ENCODE results near the gene CARMIL3.

CARMIL3 gene

DNA sequence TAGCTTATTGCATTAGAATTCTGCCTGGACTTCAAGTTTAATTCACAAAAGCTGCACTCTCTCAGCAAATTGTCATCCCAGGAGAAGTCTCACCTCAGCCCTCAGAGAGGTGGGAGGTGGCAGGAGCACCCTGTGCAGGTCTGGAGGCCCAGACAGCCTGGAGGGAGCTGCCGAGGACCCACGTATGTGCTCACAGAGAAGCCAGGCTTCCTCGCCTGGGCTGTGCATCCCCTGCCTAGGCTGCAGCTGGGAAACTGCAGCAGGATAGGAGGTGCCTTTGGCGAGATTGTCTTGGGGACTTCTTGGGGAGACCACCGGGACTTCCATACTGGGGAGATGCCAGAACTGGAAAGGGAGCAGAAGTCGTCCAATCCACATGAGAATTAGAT lies 28.3 kb downstream of the CARMIL3 start:
- DNase-seq, result no peak

DNA sequence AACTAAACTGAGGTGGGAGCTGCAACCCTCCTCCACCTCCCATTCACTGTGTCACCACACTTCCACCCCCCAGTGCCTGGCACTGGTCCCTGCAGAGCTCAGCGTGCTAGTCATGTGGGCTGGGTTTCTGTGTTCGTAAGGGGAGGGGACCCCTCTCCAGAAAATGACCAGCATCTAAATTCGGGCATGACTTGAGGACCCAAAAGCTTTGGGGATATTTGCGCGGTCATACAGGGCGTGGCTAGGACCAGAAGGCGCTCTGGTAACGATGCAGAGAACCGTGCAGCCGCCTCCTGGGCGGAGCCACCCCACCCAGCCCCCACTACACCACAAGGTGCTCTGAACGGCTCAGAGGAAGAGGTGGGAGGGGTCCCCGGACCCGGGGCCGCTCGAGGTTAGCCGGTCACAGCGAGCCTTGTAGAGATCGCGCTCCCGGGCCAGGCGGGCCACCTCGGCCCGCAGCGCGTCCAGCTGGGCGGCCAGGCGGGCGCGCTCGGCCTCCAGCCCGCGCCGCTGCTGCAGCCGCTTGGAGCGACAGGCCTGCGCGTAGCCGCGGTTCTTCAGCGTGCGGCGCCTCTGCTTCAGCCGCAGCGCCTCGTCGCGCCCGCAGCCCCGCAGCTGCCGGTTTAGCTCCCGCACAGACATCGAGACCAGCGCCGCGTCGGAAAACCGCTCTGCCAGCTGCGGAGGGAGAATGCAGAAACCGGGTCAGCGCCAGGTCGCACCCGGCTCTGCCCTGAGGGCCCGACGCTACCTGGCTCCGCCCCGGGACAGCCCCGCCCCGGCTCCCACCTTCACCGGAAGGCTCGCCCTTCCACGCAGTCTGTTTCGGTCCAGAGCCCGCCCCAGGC lies 29.3 kb downstream of the CARMIL3 start:
- DNase-seq, result peak; percentile 27 to 59 (median 39)

DNA sequence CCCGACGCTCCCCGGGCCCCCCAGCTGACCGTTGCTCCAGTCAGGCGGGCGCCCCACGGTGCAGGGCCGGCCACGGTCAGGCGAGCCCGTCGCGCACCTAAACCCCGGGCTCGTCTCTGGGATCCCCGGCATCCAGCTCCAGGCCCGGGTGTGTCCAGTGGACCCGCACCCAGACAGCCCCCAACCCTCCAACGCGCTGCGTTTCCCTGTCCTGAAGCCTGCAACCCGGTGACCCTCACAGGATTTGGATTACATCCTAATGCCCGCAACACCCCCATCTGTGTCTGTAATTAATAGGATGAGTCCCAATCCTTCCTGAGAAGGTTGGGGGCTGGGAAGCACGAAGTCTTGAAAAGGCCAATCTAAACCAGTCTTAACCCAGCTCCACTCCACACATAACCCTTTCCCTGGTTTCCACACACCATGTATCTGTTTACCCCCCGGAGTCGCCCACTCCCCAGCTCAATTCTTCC lies 30.0 kb downstream of the CARMIL3 start:
- DNase-seq, result no peak

DNA sequence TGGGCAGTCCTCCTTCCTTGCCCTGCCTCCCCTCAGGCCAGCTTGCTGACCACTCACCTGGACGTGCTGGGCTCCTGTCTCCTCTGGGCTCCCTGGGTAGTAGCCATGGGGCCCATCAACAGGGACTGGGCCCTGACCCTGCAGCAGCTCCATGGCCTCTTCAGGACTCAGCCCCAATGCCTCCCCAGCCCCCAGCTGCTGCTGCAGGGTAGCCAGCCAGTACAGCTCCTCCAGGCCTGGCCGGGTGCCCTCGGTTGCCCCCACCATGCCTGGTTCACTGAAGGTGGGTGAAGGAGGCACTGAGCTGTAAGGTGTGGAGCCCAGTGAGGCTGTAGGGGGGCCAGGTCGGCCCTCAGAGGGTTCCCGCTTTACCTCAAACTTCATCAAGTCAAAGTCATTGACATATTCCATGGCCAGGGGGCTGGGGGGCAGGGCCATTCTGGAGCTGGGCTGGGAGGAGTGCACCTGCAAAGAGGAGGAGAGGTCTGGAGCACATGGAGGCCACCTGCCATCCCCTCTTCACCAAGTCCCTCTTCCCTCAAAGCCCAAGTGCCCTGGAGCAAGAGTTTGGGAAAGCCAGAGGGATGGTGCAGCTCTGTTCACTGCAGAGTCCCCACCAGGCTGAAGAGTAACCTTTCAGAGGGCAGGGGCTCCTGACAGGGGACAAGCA lies 30.7 kb downstream of the CARMIL3 start:
- no peak for DNase-seq

DNA sequence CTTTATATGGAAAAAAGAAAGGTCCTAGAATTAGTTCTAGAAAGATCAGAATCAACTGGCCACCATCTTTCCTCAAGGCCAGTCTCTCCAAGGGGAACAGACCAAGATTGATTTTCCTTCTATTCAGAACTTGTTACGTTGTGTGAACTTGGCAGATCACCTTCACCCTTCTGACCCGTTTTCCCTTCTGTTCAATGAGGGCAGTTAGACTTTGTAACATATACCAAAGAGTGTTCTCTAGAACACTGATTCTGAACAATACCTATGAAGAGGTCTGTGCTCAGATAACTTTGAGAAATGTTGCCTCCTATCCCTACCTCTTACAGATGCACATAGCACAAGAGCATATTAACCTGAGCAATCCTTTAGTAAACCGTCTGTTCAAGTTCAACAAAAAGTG lies 31.7 kb downstream of the CARMIL3 start:
- no peak for DNase-seq

DNA sequence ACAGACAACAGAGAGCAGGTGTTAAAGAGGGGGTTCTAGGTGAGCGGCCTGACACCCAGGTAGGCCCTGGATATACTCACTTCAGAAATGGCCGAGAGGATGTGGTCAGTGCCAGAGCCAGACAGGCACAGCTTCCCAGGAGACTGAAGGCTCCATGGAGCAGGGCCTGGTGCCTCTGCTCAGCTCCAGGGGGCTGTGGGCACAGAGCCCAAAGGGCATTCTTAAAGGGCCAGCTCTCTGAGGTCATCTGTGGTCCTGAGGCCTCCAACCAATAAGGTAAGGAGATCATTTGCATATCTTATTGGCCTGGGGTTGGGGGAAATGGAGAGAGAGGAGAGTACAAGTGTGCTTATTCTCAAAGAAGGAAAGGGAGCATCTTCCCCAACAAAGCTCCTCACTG lies 32.6 kb downstream of the CARMIL3 start:
- DNase-seq, result no peak

DNA sequence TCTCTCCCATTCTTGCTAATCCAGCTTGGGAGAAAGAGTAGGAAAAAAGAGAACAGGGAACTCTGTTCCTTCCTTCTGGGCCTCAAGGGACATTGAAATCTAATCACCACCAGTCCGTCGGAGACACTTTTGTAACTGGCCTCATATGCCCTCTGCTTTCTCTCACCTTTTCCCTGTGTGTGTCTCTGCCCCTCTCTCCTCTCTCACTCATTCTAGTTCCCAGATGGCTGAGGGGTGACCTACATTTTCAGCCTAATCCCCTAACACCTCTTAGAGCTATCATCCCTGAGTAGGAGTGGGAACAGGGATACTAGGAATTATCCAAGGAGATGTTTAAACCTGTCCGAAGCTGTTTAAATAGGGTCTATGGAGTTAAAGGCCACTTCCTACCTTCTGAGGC lies 33.4 kb downstream of the CARMIL3 start:
- DNase-seq, result no peak

DNA sequence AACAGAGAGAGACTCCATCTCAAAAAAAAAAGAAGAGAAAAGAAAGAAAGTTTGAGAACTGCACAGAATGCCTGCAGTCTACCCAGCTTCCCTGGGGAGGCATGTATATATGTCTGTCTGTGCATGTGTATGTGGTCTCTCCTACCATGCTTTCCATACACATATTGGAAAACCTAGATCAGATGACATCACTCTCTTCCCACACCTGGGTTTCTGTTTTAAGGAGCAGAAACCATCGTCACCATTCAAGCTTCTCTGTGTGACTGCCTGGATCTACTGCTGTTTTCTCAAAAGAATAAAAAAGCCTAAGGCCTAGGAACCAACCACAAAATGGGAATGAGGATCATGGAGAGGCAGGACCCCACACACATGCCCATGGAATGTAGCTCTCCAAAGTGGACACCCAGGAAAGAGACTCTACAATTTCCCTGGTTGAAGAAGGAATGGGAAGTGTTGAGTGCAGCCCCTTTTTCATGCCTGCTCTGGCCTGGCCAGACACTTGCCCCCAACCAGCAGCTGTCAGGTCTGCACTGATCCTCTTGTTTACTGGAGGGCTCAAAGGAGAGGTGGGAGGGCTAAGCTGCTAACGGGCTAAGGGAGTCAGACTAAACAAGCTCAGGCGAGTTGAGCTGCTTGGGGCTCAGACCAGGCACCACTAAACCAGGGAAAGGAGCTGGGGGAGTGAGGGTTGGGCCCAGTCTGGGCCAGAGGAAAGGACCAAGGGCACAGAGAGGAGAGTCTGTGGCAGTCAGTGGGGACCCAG lies 34.6 kb downstream of the CARMIL3 start:
- no peak for DNase-seq

DNA sequence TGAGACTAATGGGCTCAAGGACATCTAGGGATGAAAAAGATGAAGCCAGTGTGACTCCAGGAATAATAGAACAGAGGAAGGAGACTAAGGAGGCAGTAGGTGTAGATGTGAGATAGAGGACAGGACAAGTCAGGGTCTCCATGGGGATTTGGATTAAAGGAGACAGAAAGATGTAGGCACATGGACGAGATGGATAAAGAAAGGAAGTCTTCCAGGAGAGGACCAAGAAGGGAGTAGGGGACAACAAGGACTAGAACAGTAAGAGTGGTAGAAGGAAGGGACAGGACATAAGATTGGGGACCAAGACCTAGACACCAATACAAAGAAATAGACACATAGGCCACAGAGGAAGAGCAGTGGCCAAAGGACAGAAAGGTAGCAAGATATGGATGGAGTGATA lies 35.2 kb downstream of the CARMIL3 start:
- no peak for DNase-seq

DNA sequence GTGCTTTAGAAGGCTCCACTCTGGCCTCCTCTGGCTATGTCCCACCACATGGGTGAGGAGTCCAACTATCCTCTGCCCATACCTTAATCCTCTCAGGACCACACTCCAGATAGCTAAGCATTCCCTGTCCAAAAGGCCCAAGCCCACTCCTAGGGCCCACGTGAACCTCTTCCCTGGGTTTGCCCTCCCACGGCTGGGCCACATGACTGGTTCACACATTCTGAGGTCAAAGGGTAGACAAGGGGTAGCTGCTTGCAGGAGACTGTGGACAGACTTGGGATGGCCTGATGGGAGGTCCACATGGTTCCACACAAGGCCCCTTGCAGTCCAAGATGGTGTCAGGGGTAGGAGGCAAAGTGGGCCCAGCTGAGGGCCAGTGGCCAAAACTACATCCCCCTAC lies 36.3 kb downstream of the CARMIL3 start:
- no peak for DNase-seq

DNA sequence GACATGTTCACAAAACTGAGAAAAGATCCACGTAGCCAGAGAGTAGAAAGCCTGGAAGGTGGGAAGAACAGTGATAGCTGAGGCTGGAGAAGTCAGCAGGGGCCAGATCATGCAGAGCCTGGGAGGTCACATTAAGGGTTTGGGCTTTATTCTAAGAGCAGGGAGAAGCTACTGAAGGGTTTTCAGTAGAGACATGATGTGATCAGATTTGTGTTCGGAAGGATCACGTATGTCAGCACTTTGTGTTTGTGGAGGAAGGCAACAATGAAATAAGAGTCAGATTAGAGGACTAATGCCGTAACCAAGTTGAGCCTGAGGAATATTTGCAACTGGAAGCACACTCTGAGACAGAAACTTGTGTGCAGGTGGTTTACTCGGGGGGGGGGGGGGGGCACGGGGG lies 38.1 kb downstream of the CARMIL3 start:
- DNase-seq, result no peak

DNA sequence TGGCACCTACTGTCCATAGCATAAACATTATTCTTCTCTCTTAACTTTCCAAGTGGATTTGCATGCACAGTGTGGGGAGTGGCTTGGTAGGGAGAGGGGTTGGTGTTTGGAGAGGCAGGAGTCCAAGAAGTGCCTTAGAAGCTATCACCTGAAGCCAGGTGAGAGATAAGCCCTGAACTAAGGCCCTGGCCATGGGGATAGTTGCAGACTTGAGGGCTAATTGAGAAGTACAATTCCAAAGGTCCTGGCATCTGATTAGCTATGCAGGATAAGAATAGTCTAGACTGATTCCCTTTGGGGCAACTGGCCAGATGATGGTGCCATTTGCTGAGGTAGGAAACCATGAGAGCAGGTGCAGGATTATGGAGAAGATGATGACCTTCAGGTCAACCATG lies 40.3 kb downstream of the CARMIL3 start:
- no peak for DNase-seq

DNA sequence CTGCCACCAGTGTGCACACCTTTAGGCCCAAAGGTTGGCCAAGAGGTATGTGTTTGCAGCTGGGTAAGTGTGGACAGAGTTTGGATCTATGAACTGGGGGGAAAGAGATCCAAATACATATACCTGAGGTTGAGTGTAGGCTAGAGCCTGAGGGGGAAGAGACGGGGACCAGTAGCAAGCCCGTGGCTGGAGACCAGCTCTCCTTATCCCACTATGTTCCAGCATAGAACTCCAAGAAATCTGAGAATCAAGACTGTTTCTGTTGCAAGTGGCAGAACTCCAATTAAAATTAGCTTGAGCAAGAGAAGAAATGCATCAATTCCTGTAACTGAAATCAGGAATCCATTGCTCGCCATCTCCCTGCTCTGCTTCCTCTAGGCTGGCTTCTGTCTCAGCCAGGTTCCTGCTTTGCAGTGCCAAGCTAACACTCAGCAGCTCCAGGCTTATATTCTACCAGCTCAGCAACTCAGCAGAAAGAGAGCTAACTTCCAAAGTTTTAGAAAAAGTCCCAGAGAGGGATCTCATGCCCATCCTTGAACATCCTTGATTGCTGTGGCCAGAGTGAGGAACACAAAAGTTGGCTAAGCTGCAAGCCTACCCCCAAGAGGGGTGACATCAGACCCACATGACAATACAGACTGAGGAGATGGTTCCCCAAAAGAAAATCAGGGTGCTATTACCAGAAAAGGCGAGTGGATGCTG lies 40.8 kb downstream of the CARMIL3 start:
- no peak for DNase-seq

DNA sequence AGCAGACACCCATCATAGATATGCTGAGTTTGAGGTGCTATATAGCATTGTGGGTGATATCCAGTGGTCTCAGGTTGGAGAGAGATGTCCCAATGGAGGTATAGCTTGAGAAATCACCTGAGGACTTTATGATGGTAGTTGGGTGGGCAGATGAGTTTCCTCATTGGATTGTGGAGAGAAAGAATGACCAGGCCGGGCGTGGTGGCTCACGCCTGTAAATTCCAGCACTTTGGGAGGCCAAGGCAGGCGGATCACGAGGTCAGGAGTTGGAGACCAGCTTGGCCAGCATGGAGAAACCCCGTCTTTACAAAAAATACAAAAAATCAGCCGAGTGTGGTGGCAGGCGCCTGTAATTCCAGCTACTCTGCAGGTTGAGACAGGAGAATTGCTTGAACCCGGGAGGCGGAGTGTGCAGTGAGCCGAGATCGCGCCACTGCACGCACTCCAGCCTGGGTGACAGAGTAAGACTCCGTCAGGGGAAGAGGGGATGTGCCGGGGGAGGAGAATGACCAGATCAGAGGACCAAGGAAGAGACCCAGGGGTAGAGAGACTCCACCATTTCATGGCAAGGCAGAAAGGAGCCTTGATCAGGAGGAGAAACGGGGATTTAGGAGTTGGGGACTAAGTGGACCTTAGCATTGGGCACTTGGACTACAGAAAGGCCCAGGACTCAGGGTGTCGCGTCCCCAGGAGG lies 41.5 kb downstream of the CARMIL3 start:
- no peak for DNase-seq

DNA sequence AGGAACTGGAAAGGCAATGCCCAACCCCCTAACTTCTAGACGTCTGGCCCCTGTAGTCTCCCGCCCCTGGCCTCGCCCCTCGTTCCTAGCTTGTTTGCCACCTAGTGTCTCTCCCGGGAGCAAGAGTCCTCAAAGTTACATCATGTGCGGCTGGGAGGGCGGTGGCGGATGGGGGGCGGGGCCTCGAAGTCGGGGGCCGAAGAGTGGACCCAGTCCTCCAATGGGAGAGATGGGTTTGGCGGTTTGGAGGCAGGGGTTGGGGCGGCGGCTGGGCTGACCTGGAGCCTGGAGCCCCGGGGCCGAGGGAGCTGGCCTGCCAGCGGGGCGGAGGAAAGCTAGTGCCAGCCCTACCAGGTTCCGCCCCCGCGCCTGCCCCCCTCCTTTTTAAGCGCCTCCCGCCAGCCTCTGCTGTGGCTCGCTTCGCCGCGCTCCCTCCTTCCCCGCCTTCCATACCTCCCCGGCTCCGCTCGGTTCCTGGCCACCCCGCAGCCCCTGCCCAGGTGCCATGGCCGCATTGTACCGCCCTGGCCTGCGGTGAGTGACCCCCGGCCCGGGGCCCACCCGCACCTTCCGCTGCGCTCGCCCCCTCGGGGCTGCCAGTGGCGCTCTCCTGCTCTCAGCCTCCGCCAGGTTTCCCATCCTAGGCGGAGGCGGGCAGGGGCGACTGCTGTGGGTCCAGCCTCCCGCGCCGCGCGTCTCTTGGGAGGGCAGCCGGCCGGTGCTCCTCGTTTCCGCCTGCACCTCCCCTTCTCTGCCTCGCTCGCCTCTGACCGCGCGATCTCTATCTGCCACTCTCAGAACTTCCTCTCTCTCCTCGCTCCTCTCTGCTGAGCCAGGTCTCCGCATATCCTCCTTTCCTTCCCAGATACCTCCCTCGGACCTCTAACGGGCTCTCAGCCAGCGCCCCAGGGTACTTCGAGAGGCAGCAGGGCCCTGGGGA lies 42.4 kb downstream of the CARMIL3 start, which contains the start of gene PCK2:
Gene PCK2 (plus strand): TSS at position 411 of the 940 bp plus-strand sequence. CDS start 95 bp downstream, at position 506.
- DNase-seq, result peak; percentile 48 to 77 (median 62)

DNA sequence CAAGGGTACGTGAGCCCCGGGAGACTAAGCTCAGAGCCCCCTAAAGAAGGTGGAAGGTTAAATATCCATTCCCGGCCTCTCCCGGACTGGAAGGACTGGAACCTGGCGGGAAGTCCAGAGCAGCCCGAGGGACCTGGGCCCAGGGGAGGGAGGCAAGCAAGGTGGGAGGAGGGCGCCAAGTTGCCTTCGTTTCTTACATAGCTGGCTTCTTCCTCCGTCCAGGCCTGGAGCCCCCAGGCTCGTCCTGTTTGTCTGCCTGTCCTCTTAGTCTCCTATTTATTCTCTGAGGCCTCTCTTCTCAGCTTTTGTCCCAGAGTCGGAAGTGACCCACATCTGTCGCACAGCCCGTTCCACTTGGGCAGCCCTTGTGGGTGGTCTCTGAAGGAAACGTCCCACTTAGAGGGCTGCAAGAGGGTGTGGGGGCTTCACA lies 43.0 kb downstream of the CARMIL3 start:
- DNase-seq, result no peak

DNA sequence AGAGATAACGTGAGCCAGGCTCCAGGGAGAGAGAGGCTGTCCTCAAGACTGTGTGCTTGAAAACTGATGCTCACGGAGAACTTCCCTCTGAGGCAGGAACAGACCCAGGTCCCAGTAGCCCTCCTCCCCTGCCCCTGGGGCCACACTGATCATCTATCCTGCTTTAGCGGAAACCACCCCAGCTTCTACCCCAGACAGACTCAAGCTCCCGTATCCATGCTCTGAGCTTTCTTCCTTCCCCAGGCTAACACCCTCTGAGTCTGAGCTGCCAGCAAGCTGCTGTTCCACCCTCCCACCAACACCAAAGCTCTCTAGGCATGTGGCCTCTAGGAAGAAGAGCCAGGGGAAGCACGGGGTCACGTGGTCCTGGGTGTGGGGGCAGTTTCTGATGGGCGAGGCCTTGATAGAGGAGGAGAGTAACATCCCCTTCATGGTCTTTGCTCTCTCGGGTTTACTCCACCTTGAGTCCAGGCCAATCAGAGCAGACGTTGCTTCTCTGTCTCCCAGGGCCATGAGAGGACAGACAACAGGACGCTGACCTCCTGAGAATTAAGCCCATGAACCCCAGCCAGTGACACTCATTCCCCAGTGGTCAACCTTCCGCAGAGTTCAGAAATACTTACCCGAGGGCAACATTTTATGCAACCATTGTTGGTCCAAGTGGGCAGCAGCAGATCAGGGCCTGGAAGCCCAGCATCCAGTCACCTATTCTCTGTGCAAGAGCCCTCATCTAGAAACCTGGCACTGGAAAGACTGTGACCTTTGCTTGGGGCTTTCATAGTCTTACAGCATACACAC lies 43.7 kb downstream of the CARMIL3 start:
- peak in 2 of 4 experiments; percentile 25 to 32 for DNase-seq

DNA sequence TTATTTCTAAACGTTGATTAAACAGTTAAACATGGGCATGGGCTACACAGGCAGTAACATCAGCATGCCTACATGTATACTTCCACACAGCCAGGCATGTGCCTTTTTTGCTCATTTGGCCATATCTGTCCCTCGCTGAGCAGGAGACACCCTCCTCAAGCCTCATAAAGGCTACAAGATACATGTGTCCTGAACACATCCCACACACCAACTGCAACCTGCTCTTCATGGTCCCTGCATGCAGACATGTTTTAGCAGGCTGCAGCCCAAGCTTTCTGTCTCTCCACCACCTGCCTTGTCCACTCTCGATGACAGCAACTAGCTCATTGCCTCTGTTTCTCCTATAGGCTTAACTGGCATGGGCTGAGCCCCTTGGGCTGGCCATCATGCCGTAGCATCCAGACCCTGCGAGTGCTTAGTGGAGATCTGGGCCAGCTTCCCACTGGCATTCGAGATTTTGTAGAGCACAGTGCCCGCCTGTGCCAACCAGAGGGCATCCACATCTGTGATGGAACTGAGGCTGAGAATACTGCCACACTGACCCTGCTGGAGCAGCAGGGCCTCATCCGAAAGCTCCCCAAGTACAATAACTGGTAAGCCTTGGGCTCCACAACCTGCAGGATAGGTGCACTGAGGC lies 44.9 kb downstream of the CARMIL3 start:
- DNase-seq, result no peak

DNA sequence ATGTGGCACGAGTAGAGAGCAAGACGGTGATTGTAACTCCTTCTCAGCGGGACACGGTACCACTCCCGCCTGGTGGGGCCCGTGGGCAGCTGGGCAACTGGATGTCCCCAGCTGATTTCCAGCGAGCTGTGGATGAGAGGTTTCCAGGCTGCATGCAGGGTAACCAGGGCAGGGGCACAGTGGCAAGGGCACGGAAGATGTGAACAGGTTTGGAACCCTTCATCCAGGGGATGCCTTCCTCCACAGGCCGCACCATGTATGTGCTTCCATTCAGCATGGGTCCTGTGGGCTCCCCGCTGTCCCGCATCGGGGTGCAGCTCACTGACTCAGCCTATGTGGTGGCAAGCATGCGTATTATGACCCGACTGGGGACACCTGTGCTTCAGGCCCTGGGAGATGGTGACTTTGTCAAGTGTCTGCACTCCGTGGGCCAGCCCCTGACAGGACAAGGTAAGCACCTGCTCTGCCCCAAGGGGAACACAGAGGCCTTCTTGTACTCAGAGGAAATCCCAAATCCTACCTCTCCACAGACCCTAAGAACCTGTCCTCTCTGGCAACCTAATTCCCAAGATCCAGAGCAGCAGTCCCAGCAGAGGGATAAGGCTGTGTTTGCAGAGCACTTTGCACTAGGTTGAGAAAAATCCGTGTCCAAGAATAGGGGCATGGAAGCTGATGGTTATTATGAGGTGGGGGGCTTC lies 46.6 kb downstream of the CARMIL3 start:
- DNase-seq, result no peak

Measured in activated CD4-positive, CD25-positive, alpha-beta regulatory T cell (primary cell).